ENCODE results near the gene LRRC52.
"Not testable (repeated sequence)": the region's sequence is repeated elsewhere in the genome, so short reads cannot be mapped to it uniquely, and the experiment has no call there.

GRCh38 chr1:165591391-165591790, 47.6 kb downstream of the LRRC52 start:
- TF ChIP-seq CTCF (IDR thresholded peaks at IDR 0.05; ENCODE audit: low read length); EZH2 (optimal IDR thresholded peaks at IDR 0.05; ENCODE audit: low read depth, low read length); EZH2phosphoT487 (IDR thresholded peaks at IDR 0.05; ENCODE audit: low read length): not testable (repeated sequence)
